Measurements from ENCODE around the gene NFE2L3.

NFE2L3 gene

GRCh38 chr7:26201247-26202018, 49.4 kb downstream of the NFE2L3 start, which contains the start of gene CBX3:
CBX3 (plus strand) TSS chr7:26201745; CDS start chr7:26202999, 1,254 bp downstream.
- Histone ChIP-seq H3K4me3 (ENCODE audit: low read length) (peak within 1 kb of the TSS; percentile 98), H3K27me3 (ENCODE audit: low read depth, low read length) (no peaks in the 10 kb centered on the region), H3K4me1 (ENCODE audit: low read length) (peaks cover 38% of the 10 kb centered on the region), H2AFZ (ENCODE audit: low read depth, low read length) (peak within 1 kb of the TSS; percentile 82), H4K20me1 (ENCODE audit: insufficient read depth, low read length) (peaks cover 72% of the 10 kb centered on the region), H3K79me2 (ENCODE audit: low read length) (peaks cover 91% of the 10 kb centered on the region), H3K9me3 (ENCODE audit: insufficient read depth, low read length) (no peaks in the 10 kb centered on the region), H3K9ac (ENCODE audit: low read length) (peak within 1 kb of the TSS; percentile 100), H3K4me2 (ENCODE audit: low read length) (peak within 1 kb of the TSS; percentile 98), H3K36me3 (replicated peaks; ENCODE audit: low read depth, low read length) (peaks cover 64% of the 10 kb centered on the region), H3K27ac (ENCODE audit: low read length) (peak within 1 kb of the TSS; percentile 100)
- no peak for TF ChIP-seq EZH2phosphoT487 (IDR thresholded peaks at IDR 0.05; ENCODE audit: low read depth)
- TF ChIP-seq, protein P1, sequence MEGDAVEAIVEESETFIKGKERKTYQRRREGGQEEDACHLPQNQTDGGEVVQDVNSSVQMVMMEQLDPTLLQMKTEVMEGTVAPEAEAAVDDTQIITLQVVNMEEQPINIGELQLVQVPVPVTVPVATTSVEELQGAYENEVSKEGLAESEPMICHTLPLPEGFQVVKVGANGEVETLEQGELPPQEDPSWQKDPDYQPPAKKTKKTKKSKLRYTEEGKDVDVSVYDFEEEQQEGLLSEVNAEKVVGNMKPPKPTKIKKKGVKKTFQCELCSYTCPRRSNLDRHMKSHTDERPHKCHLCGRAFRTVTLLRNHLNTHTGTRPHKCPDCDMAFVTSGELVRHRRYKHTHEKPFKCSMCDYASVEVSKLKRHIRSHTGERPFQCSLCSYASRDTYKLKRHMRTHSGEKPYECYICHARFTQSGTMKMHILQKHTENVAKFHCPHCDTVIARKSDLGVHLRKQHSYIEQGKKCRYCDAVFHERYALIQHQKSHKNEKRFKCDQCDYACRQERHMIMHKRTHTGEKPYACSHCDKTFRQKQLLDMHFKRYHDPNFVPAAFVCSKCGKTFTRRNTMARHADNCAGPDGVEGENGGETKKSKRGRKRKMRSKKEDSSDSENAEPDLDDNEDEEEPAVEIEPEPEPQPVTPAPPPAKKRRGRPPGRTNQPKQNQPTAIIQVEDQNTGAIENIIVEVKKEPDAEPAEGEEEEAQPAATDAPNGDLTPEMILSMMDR (IDR thresholded peaks at IDR 0.05; ENCODE audit: low read depth, low read length), result no peak

DNA sequence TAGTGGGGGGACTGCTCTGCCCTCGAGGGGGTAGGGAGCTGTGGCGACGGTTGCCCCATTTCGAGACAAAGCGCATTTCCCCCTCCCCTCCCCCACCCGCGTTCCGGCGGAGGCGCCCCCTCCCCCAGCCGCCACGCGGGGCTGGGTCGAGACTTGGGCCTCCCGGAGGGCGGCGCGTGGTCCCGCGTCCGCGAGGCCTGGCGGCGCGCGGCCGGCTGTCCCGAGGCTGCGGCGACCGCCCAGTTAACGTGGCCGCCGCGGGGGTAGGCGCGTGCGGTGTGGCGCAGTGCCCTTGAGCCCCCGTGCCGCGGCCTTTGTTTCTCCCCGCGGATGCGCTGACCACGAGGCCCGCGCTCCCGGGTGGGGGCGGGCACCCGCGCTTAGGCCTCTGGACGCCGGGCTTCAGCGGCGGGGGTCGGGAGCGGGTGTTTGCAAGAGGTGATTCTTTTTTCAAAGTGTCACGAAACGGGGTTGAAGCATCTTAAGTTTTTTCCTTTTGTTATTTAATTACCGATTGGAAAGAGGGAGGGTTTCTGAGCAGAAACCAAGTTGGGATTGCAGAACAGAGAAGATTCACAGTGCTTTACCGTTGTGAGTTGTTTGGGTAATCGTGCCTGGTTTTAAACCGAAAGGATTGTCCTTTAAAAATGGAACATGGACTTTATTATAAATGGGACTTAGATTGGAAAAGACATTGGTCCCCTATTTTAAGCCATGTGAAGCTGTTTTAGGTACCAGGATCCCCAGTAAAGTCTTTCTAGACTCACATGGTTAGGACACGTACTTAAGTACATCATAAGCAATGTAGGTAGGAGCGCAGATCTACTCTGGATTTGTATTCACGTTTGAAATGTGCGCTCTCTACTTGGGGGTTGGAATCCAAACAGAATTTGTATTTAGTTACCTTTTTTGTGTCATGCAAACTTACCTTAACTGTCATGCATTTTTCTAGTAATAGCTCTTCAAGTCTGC, 50.3 kb downstream of the NFE2L3 start:
- Histone ChIP-seq H2AFZ (ENCODE audit: low read depth, low read length) (no peak overlapping the region), H3K4me3 (ENCODE audit: low read length) (peak overlapping the region; percentile 98), H4K20me1 (ENCODE audit: insufficient read depth, low read length) (peaks cover 70% of the 10 kb centered on the region), H3K79me2 (ENCODE audit: low read length) (peaks cover 91% of the 10 kb centered on the region), H3K27ac (ENCODE audit: low read length) (peak overlapping the region; percentile 100), H3K4me2 (ENCODE audit: low read length) (peak overlapping the region; percentile 98), H3K9ac (ENCODE audit: low read length) (peak overlapping the region; percentile 100), H3K27me3 (ENCODE audit: low read depth, low read length) (no peaks in the 10 kb centered on the region), H3K36me3 (replicated peaks; ENCODE audit: low read depth, low read length) (peaks cover 64% of the 10 kb centered on the region), H3K9me3 (ENCODE audit: insufficient read depth, low read length) (no peaks in the 10 kb centered on the region), H3K4me1 (ENCODE audit: low read length) (peaks cover 29% of the 10 kb centered on the region)
- TF ChIP-seq EZH2phosphoT487 (IDR thresholded peaks at IDR 0.05; ENCODE audit: low read depth), result no peak
- TF ChIP-seq, protein P1 (IDR thresholded peaks at IDR 0.05; ENCODE audit: low read depth, low read length), result no peak

- peak overlapping the region; percentile 100 for H3K27ac ChIP-seq (ENCODE audit: low read length)
- H3K4me1 ChIP-seq (ENCODE audit: low read length), result peaks cover 24% of the 10 kb centered on the region
- peaks cover 63% of the 10 kb centered on the region for H4K20me1 ChIP-seq (ENCODE audit: insufficient read depth, low read length)
- no peaks in the 10 kb centered on the region for H3K9me3 ChIP-seq (ENCODE audit: insufficient read depth, low read length)
- peak overlapping the region; percentile 98 for H3K4me3 ChIP-seq (ENCODE audit: low read length)
- peaks cover 62% of the 10 kb centered on the region for H3K36me3 ChIP-seq (replicated peaks; ENCODE audit: low read depth, low read length)
- no peak overlapping the region for H2AFZ ChIP-seq (ENCODE audit: low read depth, low read length)
- TF ChIP-seq EZH2phosphoT487 (IDR thresholded peaks at IDR 0.05; ENCODE audit: low read depth), result no peak
- TF ChIP-seq, protein P1 (IDR thresholded peaks at IDR 0.05; ENCODE audit: low read depth, low read length), result no peak
- H3K79me2 ChIP-seq (ENCODE audit: low read length), result peaks cover 91% of the 10 kb centered on the region
- H3K4me2 ChIP-seq (ENCODE audit: low read length), result peak overlapping the region; percentile 98
- no peaks in the 10 kb centered on the region for H3K27me3 ChIP-seq (ENCODE audit: low read depth, low read length)
- peak overlapping the region; percentile 100 for H3K9ac ChIP-seq (ENCODE audit: low read length)
These were observed 51.0 kb downstream of the NFE2L3 start for GRCh38 chr7:26203016-26203415.

GRCh38 chr7:26208040-26208439, 56.0 kb downstream of the NFE2L3 start:
- peaks cover 39% of the 10 kb centered on the region for H4K20me1 ChIP-seq (ENCODE audit: insufficient read depth, low read length)
- H3K27me3 ChIP-seq (ENCODE audit: low read depth, low read length), result no peaks in the 10 kb centered on the region
- no peak overlapping the region for H2AFZ ChIP-seq (ENCODE audit: low read depth, low read length)
- H3K79me2 ChIP-seq (ENCODE audit: low read length), result peaks cover 60% of the 10 kb centered on the region
- no peaks in the 10 kb centered on the region for H3K9me3 ChIP-seq (ENCODE audit: insufficient read depth, low read length)
- no peak overlapping the region for H3K9ac ChIP-seq (ENCODE audit: low read length)
- TF ChIP-seq, protein P1 (IDR thresholded peaks at IDR 0.05; ENCODE audit: low read depth, low read length), result no peak
- TF ChIP-seq EZH2phosphoT487 (IDR thresholded peaks at IDR 0.05; ENCODE audit: low read depth), result no peak
- no peak overlapping the region for H3K4me3 ChIP-seq (ENCODE audit: low read length)
- peaks cover 23% of the 10 kb centered on the region for H3K4me1 ChIP-seq (ENCODE audit: low read length)
- peaks cover 72% of the 10 kb centered on the region for H3K36me3 ChIP-seq (replicated peaks; ENCODE audit: low read depth, low read length)
- no peak overlapping the region for H3K4me2 ChIP-seq (ENCODE audit: low read length)
- H3K27ac ChIP-seq (ENCODE audit: low read length), result no peak overlapping the region

Measured in OCI-LY3 (cell line).